OCI-LY7 (cell line): ENCODE results near the gene SLC5A1.

Experiments used
- CTCF ChIP-seq: fragments of 200-600 bp; sonication (generic); conservative IDR thresholded peaks from 2 replicates; pipeline ENCODE4 v1.5.1; 2014; ENCODE audit warnings: mild to moderate bottlenecking, antibody characterized with exemption, low read length, moderate library complexity, mixed read lengths
- EZH2phosphoT487 ChIP-seq: fragments of 200-600 bp; sonication (generic); IDR thresholded peaks from 2 replicates; pipeline ENCODE4 v1.6.1; 2018; ENCODE audit warnings: low read depth, borderline replicate concordance, mild to moderate bottlenecking, mixed run types, antibody characterized with exemption, low read length, moderate library complexity, mixed read lengths

- TF ChIP-seq EZH2phosphoT487 (no peak), CTCF (no peak)
These were observed 40.8 kb downstream of the SLC5A1 start for GRCh38 chr22:32083814-32084213.
